GM18873 (cell line): ENCODE measurements around the gene IFI30.

Experiments used
- ATAC-seq: cut with Tn5 transposase; IDR thresholded peaks from one replicate; pipeline ENCODE4 v1.9.1; 2021; ENCODE audit warnings: mild to moderate bottlenecking, moderate library complexity, moderate number of reproducible peaks; ENCODE audit not compliant: unreplicated experiment, low FRiP score

The IFI30 gene

GRCh38 chr19:18168673-18169381, 4.8 kb upstream of the IFI30 start:
- no peak for ATAC-seq

GRCh38 chr19:18170714-18171255, 2.8 kb upstream of the IFI30 start:
- no peak for ATAC-seq

- ATAC-seq: no peak
Measured at GRCh38 chr19:18171605-18172327, 1.8 kb upstream of the IFI30 start.

GRCh38 chr19:18172331-18173053, 1.1 kb upstream of the IFI30 start:
- ATAC-seq: no peak

- ATAC-seq: no peak
Measured at GRCh38 chr19:18173054-18173571, 500 bp upstream of the IFI30 start.

- ATAC-seq: no peak
Measured at GRCh38 chr19:18174983-18175382, 1.4 kb downstream of the IFI30 start.

- ATAC-seq: no peak
Measured at GRCh38 chr19:18176367-18177310, 3.0 kb downstream of the IFI30 start.

GRCh38 chr19:18179957-18180356, 6.3 kb downstream of the IFI30 start:
- ATAC-seq: no peak

GRCh38 chr19:18183529-18183928, 9.9 kb downstream of the IFI30 start:
- ATAC-seq: no peak

- ATAC-seq: no peak
Measured at GRCh38 chr19:18185538-18185937, 11.9 kb downstream of the IFI30 start.

GRCh38 chr19:18190278-18190677, 16.7 kb downstream of the IFI30 start:
- ATAC-seq: no peak

GRCh38 chr19:18191640-18192062, 18.0 kb downstream of the IFI30 start:
- no peak for ATAC-seq

GRCh38 chr19:18192673-18193387, 19.2 kb downstream of the IFI30 start, which contains the start of gene MPV17L2:
MPV17L2 (plus strand) TSS chr19:18193218; CDS start chr19:18193282, 64 bp downstream.
- peak; percentile 82 for ATAC-seq

- no peak for ATAC-seq
Measured at GRCh38 chr19:18193388-18194180, 20.0 kb downstream of the IFI30 start.

GRCh38 chr19:18194181-18194530, 20.5 kb downstream of the IFI30 start:
- ATAC-seq: no peak

- no peak for ATAC-seq
Measured at GRCh38 chr19:18194554-18195238, 21.1 kb downstream of the IFI30 start.

GRCh38 chr19:18196511-18196845, 22.9 kb downstream of the IFI30 start:
- ATAC-seq: no peak

GRCh38 chr19:18197306-18197705, 23.7 kb downstream of the IFI30 start:
- no peak for ATAC-seq
